ENCODE results near the gene UBE4B.

- TF ChIP-seq USF1 (IDR thresholded peaks at IDR 0.05; ENCODE audit: borderline replicate concordance, extremely low read length, insufficient read depth, low read depth, low read length) = no peak
- TF ChIP-seq, protein P1, sequence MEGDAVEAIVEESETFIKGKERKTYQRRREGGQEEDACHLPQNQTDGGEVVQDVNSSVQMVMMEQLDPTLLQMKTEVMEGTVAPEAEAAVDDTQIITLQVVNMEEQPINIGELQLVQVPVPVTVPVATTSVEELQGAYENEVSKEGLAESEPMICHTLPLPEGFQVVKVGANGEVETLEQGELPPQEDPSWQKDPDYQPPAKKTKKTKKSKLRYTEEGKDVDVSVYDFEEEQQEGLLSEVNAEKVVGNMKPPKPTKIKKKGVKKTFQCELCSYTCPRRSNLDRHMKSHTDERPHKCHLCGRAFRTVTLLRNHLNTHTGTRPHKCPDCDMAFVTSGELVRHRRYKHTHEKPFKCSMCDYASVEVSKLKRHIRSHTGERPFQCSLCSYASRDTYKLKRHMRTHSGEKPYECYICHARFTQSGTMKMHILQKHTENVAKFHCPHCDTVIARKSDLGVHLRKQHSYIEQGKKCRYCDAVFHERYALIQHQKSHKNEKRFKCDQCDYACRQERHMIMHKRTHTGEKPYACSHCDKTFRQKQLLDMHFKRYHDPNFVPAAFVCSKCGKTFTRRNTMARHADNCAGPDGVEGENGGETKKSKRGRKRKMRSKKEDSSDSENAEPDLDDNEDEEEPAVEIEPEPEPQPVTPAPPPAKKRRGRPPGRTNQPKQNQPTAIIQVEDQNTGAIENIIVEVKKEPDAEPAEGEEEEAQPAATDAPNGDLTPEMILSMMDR (IDR thresholded peaks at IDR 0.05 in 2 of 3, conservative IDR thresholded peaks at IDR 0.05 in 1 of 3; ENCODE audit: control insufficient read depth in 2 of 3, extremely low read depth in 1 of 3, insufficient read depth in 1 of 3, low read depth in 3 of 3, low read length in 3 of 3) = no peak
- no peak for TF ChIP-seq SMAD5 (IDR thresholded peaks at IDR 0.05; ENCODE audit: low read depth)
- TF ChIP-seq TCF12 (IDR thresholded peaks at IDR 0.05; ENCODE audit: low read depth, low read length) = no peak
- TF ChIP-seq BRCA1 (IDR thresholded peaks at IDR 0.05; ENCODE audit: low read depth, low read length) = no peak
- TF ChIP-seq NFXL1 (IDR thresholded peaks at IDR 0.05; ENCODE audit: borderline replicate concordance) = no peak
- no peak for TF ChIP-seq ZBTB40 (IDR thresholded peaks at IDR 0.05; ENCODE audit: borderline replicate concordance)
- no peak for TF ChIP-seq FOXM1 (IDR thresholded peaks at IDR 0.05; ENCODE audit: low read depth, low read length)
These were observed 192.8 kb downstream of the UBE4B start for GRCh38 chr1:10225573-10225972.
